GM23248 (cell line): Measurements from ENCODE around the gene HLA-DMA. TPM values are rescaled to one million over a fixed set of nuclear protein-coding genes. Genes with fewer than 3 reads are reported as not detected.

Experiments
- DNase-seq: peaks from one replicate; pipeline ENCODE4 v3.0.0-alpha.2; 2015
- H2AFZ ChIP-seq: fragments of 200-600 bp; sonication (generic); 2 replicates; pipeline ENCODE4 v1.6.1; 2016; ENCODE audit warnings: antibody characterized with exemption
- H3F3A ChIP-seq: fragments of 200-600 bp; sonication (generic); 2 replicates; pipeline ENCODE4 v1.6.1; 2016; ENCODE audit warnings: mild to moderate bottlenecking, antibody characterized with exemption, mixed run types; ENCODE audit not compliant: insufficient read depth
- H3K27ac ChIP-seq: fragments of 200-600 bp; sonication (generic); 2 replicates; pipeline ENCODE4 v1.5.1; 2016; ENCODE audit warnings: mild to moderate bottlenecking
- H3K27me3 ChIP-seq: fragments of 200-600 bp; sonication (generic); replicated peaks from 2 replicates; pipeline ENCODE4 v1.6.1; 2016; ENCODE audit warnings: mild to moderate bottlenecking; ENCODE audit not compliant: insufficient read depth
- H3K36me3 ChIP-seq: fragments of 200-600 bp; sonication (generic); 2 replicates; pipeline ENCODE4 v1.6.1; 2016; ENCODE audit warnings: low read depth, mild to moderate bottlenecking
- H3K4me1 ChIP-seq: fragments of 200-600 bp; sonication (generic); 2 replicates; pipeline ENCODE4 v1.6.1; 2016; ENCODE audit warnings: mild to moderate bottlenecking; ENCODE audit not compliant: insufficient read depth
- H3K4me2 ChIP-seq: fragments of 200-600 bp; sonication (generic); one replicate; pipeline ENCODE4 v1.6.1; 2016; ENCODE audit warnings: mild to moderate bottlenecking; ENCODE audit not compliant: unreplicated experiment
- H3K4me3 ChIP-seq: fragments of 200-600 bp; sonication (generic); 2 replicates; pipeline ENCODE4 v1.5.1; 2016; ENCODE audit warnings: mild to moderate bottlenecking
- H3K79me2 ChIP-seq: fragments of 200-600 bp; sonication (generic); 2 replicates; pipeline ENCODE4 v1.6.1; 2016; ENCODE audit warnings: mild to moderate bottlenecking; ENCODE audit not compliant: insufficient read depth
- H3K9ac ChIP-seq: fragments of 200-600 bp; sonication (generic); 2 replicates; pipeline ENCODE4 v1.6.1; 2016; ENCODE audit warnings: mild to moderate bottlenecking
- H3K9me2 ChIP-seq: fragments of 200-600 bp; sonication (generic); 2 replicates; pipeline ENCODE4 v1.6.1; 2016; ENCODE audit warnings: mixed run types, mild to moderate bottlenecking, moderate library complexity; ENCODE audit not compliant: insufficient read depth
- H3K9me3 ChIP-seq: fragments of 200-600 bp; sonication (generic); one replicate; pipeline ENCODE4 v1.6.1; 2017; ENCODE audit warnings: low read depth
- H4K20me1 ChIP-seq: fragments of 200-600 bp; sonication (generic); 2 replicates; pipeline ENCODE4 v1.6.0; 2016; ENCODE audit not compliant: insufficient read depth
- EZH2 ChIP-seq: fragments of 200-600 bp; sonication (generic); IDR thresholded peaks from 2 replicates; pipeline ENCODE4 v1.6.1; 2018; ENCODE audit warnings: antibody characterized with exemption, mild to moderate bottlenecking; ENCODE audit not compliant: insufficient read depth, poor library complexity, severe bottlenecking
- EZH2phosphoT487 ChIP-seq: fragments of 200-600 bp; sonication (generic); IDR thresholded peaks from 2 replicates; pipeline ENCODE4 v1.6.1; 2018; ENCODE audit warnings: antibody characterized with exemption, moderate library complexity, mild to moderate bottlenecking, low read depth; ENCODE audit not compliant: insufficient read depth
- whole genome bisulfite sequencing, 2 experiments: methylation state at CpG; one replicate each; pipeline ENCODE4 v1.1.6; 2015 to 2017; ENCODE audit warnings: low lambda C conversion rate in 2 of 2, low coverage in 1 of 2; ENCODE audit errors: missing lambda C conversion rate in 2 of 2; 5-methylcytosine and 5-hydroxymethylcytosine counted together
- in situ Hi-C: fragments of 300-500 bp; cut with MboI; formaldehyde crosslinking; loops from 2 replicates; pipeline ENCODE4 v1.15.0; 2020
- polyA plus RNA-seq: library from polyadenylated mRNA; unstranded; fragments of >200 nt; fragmentation: Nextera tagmentation; extraction: Ambion mirVana; gene quantifications from 2 replicates; pipeline ENCODE4 v1.2.1, GENCODE V29; 2016
- total RNA-seq: library from RNA; depleted of rRNA; stranded (reverse); fragments of >200 nt; shearing (Covaris generic); gene quantifications from 2 replicates; pipeline ENCODE4 v1.2.3, GENCODE V29; 2014

HLA-DMA gene
- total and polyA plus RNA-seq, 2 experiments from 2014 or later = 6.2 to 6.3 TPM

DNA sequence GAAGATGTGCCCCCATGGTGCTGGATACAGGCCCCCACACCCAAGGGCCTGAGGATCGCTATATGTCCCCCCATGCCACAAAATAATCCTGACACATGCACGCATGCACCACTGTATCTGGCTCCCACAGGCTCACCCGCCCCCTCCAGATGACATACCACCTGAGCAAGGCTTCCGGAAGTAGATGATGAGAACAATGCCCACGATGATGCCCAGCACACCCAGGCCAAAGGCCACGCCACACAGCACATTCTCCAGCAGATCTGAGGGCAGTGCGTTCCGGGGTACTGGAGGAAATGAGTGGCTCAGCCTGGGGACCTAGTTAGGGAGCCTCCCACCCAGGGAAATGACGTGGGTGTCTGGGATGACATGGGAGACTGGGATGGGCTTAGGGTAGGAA is 3.8 kb downstream of the HLA-DMA start:
- DNase-seq = no peak
- H3K27me3 ChIP-seq = no peaks in the 10 kb centered on the region
- H3K9ac ChIP-seq = no peak overlapping the region
- no peak overlapping the region for H3K4me3 ChIP-seq
- no peak overlapping the region for H3K4me2 ChIP-seq
- H3K36me3 ChIP-seq = no peaks in the 10 kb centered on the region
- H3K9me3 ChIP-seq = no peaks in the 10 kb centered on the region
- whole genome bisulfite sequencing, 2 experiments = 79 to 81% methylated on average over 9 of the region's 9 CpGs
- no peak overlapping the region for H3K27ac ChIP-seq
- H3K79me2 ChIP-seq = no peaks in the 10 kb centered on the region
- in situ Hi-C loops = no loop called here
- TF ChIP-seq EZH2 = no peak
- TF ChIP-seq EZH2phosphoT487 = no peak
- no peaks in the 10 kb centered on the region for H3K9me2 ChIP-seq
- no peaks in the 10 kb centered on the region for H4K20me1 ChIP-seq
- H3F3A ChIP-seq = 0 out of 2 replicates have a peak, but pooled peaks cover 9% of the 10 kb centered on the region
- H2AFZ ChIP-seq = no peak overlapping the region
- peaks cover 4% of the 10 kb centered on the region; the same call in 1 of the 2 replicates for H3K4me1 ChIP-seq

GRCh38 chr6:32947552-32948465 is 5.1 kb downstream of the HLA-DMA start:
- H3K4me3 ChIP-seq = no peak overlapping the region
- no peak overlapping the region for H3K27ac ChIP-seq
- TF ChIP-seq EZH2phosphoT487 = no peak
- no peak for TF ChIP-seq EZH2
- no peaks in the 10 kb centered on the region for H3K36me3 ChIP-seq
- H3K27me3 ChIP-seq = no peaks in the 10 kb centered on the region
- H3K4me1 ChIP-seq = peaks cover 3% of the 10 kb centered on the region; the same call in 1 of the 2 replicates
- H4K20me1 ChIP-seq = no peaks in the 10 kb centered on the region
- no peak overlapping the region for H2AFZ ChIP-seq
- H3K9me2 ChIP-seq = no peaks in the 10 kb centered on the region
- no peaks in the 10 kb centered on the region for H3F3A ChIP-seq
- H3K79me2 ChIP-seq = no peaks in the 10 kb centered on the region
- H3K9me3 ChIP-seq = no peaks in the 10 kb centered on the region
- peak; percentile 51 for DNase-seq
- no peak overlapping the region for H3K4me2 ChIP-seq
- in situ Hi-C loops = no loop called here
- no peak overlapping the region for H3K9ac ChIP-seq
- 73 to 74% methylated on average over 11 of the region's 11 CpGs for WGBS, 2 experiments

GRCh38 chr6:32946893-32947292 is 6.0 kb downstream of the HLA-DMA start:
- Histone ChIP-seq H3K9me3 (no peaks in the 10 kb centered on the region), H3K27me3 (no peaks in the 10 kb centered on the region), H4K20me1 (no peaks in the 10 kb centered on the region), H2AFZ (no peak overlapping the region), H3K79me2 (no peaks in the 10 kb centered on the region), H3K4me2 (no peak overlapping the region), H3F3A (no peaks in the 10 kb centered on the region), H3K36me3 (no peaks in the 10 kb centered on the region), H3K4me1 (no peaks in the 10 kb centered on the region), H3K9me2 (no peaks in the 10 kb centered on the region), H3K9ac (no peak overlapping the region), H3K27ac (no peak overlapping the region), H3K4me3 (no peak overlapping the region)
- no peak for DNase-seq
- in situ Hi-C loops = no loop called here
- TF ChIP-seq EZH2phosphoT487 (no peak), EZH2 (no peak)

DNA sequence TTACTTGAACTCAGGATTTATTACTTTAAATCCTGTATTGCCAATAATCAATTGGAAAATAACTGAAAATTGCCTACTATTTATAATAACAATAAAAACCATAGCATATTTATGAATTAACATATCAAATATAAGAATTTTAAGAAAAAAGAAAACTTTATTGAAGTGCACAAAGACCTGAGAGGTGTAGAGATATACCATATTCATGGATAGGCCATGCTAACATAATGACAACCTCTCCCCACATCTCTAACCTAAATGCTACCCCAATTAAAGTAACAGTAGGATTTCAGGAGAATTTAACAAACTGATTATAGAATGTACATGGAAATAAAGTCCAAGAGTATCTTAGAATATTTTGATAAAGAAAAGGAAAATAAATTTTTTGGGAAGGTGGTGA is 6.9 kb downstream of the HLA-DMA start:
- in situ Hi-C loops = no loop called here
- H3K4me1 ChIP-seq = no peaks in the 10 kb centered on the region
- H3K4me2 ChIP-seq = no peak overlapping the region
- H3K4me3 ChIP-seq = no peak overlapping the region
- H2AFZ ChIP-seq = no peak overlapping the region
- no peak overlapping the region for H3K9ac ChIP-seq
- H3F3A ChIP-seq = no peaks in the 10 kb centered on the region
- DNase-seq = no peak
- H3K79me2 ChIP-seq = no peaks in the 10 kb centered on the region
- H4K20me1 ChIP-seq = no peaks in the 10 kb centered on the region
- no peaks in the 10 kb centered on the region for H3K36me3 ChIP-seq
- H3K27me3 ChIP-seq = no peaks in the 10 kb centered on the region
- no peaks in the 10 kb centered on the region for H3K9me2 ChIP-seq
- no peak overlapping the region for H3K27ac ChIP-seq
- H3K9me3 ChIP-seq = no peaks in the 10 kb centered on the region
- TF ChIP-seq EZH2 (no peak), EZH2phosphoT487 (no peak)
